Liver (tissue), 9 donors: Measurements from ENCODE around the gene ETFA. TPM values are rescaled to one million over a fixed set of nuclear protein-coding genes. Genes with fewer than 3 reads are reported as not detected.

Source experiments
- DNase-seq: peaks from one replicate; pipeline ENCODE4 v3.0.0-alpha.2; 2017; ENCODE audit warnings: low spot score
- H3K27ac ChIP-seq, 2 donors: one replicate each; pipeline ENCODE4 v1.7.0; 2013; ENCODE audit warnings: inconsistent platforms in 2 of 2, low read length in 2 of 2, control low read depth in 1 of 2, low read depth in 1 of 2, mild to moderate bottlenecking in 1 of 2
- H3K27me3 ChIP-seq, 4 donors: one replicate each; pipeline versions ENCODE4 v1.6.1 to v1.7.0; 2013; ENCODE audit warnings: low read length in 3 of 4, inconsistent platforms in 1 of 4, mild to moderate bottlenecking in 1 of 4, moderate library complexity in 1 of 4; ENCODE audit not compliant: control insufficient read depth in 4 of 4, insufficient read depth in 4 of 4
- H3K36me3 ChIP-seq, 4 donors: one replicate each; pipeline versions ENCODE4 v1.6.1 to v1.7.0; 2013; ENCODE audit warnings: low read length in 3 of 4, mild to moderate bottlenecking in 3 of 4, low read depth in 1 of 4, moderate library complexity in 1 of 4; ENCODE audit not compliant: control insufficient read depth in 4 of 4, insufficient read depth in 3 of 4
- H3K4me1 ChIP-seq, 4 donors: one replicate each; pipeline versions ENCODE4 v1.6.1 to v1.7.0; 2013; ENCODE audit warnings: low read length in 3 of 4, mild to moderate bottlenecking in 3 of 4, moderate library complexity in 1 of 4; ENCODE audit not compliant: control insufficient read depth in 4 of 4, insufficient read depth in 4 of 4
- H3K4me3 ChIP-seq, 3 donors: one replicate each; pipeline versions ENCODE4 v1.6.1 to v1.7.0; 2013; ENCODE audit warnings: low read length in 3 of 3, control low read depth in 1 of 3, low read depth in 1 of 3, mild to moderate bottlenecking in 1 of 3
- H3K9ac ChIP-seq, 2 donors: one replicate each; pipeline ENCODE4 v1.7.0; 2013; ENCODE audit warnings: low read length in 2 of 2, mild to moderate bottlenecking in 2 of 2, moderate library complexity in 2 of 2, control low read depth in 1 of 2, low read depth in 1 of 2
- H3K9me3 ChIP-seq, 4 donors: one replicate each; pipeline versions ENCODE4 v1.6.1 to v1.7.0; 2013; ENCODE audit warnings: low read length in 3 of 4; ENCODE audit not compliant: control insufficient read depth in 4 of 4
- EGR1 ChIP-seq, 2 donors: IDR thresholded peaks; 2 replicates each; pipeline ENCODE4 v1.6.1; 2016 to 2018; ENCODE audit warnings: antibody characterized with exemption in 2 of 2, low read depth in 2 of 2
- FOXA2 ChIP-seq: IDR thresholded peaks from 2 replicates; pipeline ENCODE4 v1.6.1; 2016; ENCODE audit warnings: antibody characterized with exemption
- GABPA ChIP-seq, 2 donors: IDR thresholded peaks in 1 of 2; conservative IDR thresholded peaks in 1 of 2; 2 replicates each; pipeline ENCODE4 v1.6.1; 2016; ENCODE audit warnings: antibody characterized with exemption in 2 of 2, mild to moderate bottlenecking in 1 of 2, moderate library complexity in 1 of 2
- HNF4A ChIP-seq, 2 donors: conservative IDR thresholded peaks; 2 replicates each; pipeline ENCODE4 v1.6.1; 2016; ENCODE audit warnings: antibody characterized with exemption in 2 of 2, mild to moderate bottlenecking in 2 of 2
- JUND ChIP-seq, 2 donors: IDR thresholded peaks; 2 replicates each; pipeline ENCODE4 v1.6.1; 2016; ENCODE audit warnings: antibody characterized with exemption in 2 of 2
- NR2F2 ChIP-seq: IDR thresholded peaks from 2 replicates; pipeline ENCODE4 v1.6.1; 2016; ENCODE audit warnings: antibody characterized with exemption
- RAD21 ChIP-seq, 2 donors: IDR thresholded peaks; 2 replicates each; pipeline ENCODE4 v1.6.1; 2016; ENCODE audit warnings: antibody characterized with exemption in 2 of 2, mild to moderate bottlenecking in 2 of 2
- SP1 ChIP-seq: IDR thresholded peaks from 2 replicates; pipeline ENCODE4 v1.6.1; 2018; ENCODE audit warnings: antibody characterized with exemption, mild to moderate bottlenecking
- TAF1 ChIP-seq: conservative IDR thresholded peaks from 2 replicates; pipeline ENCODE4 v1.6.1; 2016; ENCODE audit warnings: antibody characterized with exemption, mild to moderate bottlenecking
- YY1 ChIP-seq: IDR thresholded peaks from 2 replicates; pipeline ENCODE4 v1.6.1; 2016; ENCODE audit warnings: antibody characterized with exemption, mild to moderate bottlenecking
- WGBS: extraction: QIAGEN DNeasy Blood & Tissue Kit; methylation state at CpG from one replicate; pipeline ENCODE4 v1.1.7; 2013; 5-methylcytosine and 5-hydroxymethylcytosine counted together
- polyA plus RNA-seq, 2 donors: library from polyadenylated mRNA; stranded (reverse) in 1 of 2; unstranded in 1 of 2; fragments of 200-250 nt in 1 of 2; fragments of >200 nt in 1 of 2; fragmentation: Nextera tagmentation in 1 of 2; extraction: Ambion mirVana in 1 of 2; gene quantifications; one replicate each; pipeline versions ENCODE4 v1.2.1 to v1.2.3, GENCODE V29; 2013 to 2015
- total RNA-seq, 2 donors: library from RNA; depleted of rRNA; stranded (reverse); fragments of >200 nt; gene quantifications; one replicate each; pipeline ENCODE4 v1.2.3, GENCODE V29; 2014
- TF ChIP-seq, protein P1 (sequence below): fragments of 150-350 bp; IDR thresholded peaks from 2 replicates; pipeline ENCODE4 v1.5.1; 2017; ENCODE audit warnings: improper control_type of control experiment, low read depth, low read length; ENCODE audit not compliant: missing input control
- TF ChIP-seq, protein P2 (sequence below): IDR thresholded peaks from 2 replicates; pipeline ENCODE4 v1.6.1; 2016; ENCODE audit warnings: antibody characterized with exemption
- donor health status: healthy.
- donor health status: healthy.
- donor health status: healthy.
- donor health status: healthy.
- donor health status: healthy.

Gene ETFA
- total and polyA plus RNA-seq, 4 donors, result 92.6 to 342 (median 289) TPM

- Histone ChIP-seq H3K36me3 (peaks cover 9 to 45% (median 24%) of the 10 kb centered on the region in 4 donors), H3K9me3 (peaks cover 0 to 2% (median under 1%) of the 10 kb centered on the region in 4 donors), H3K4me1 (no peaks in the 10 kb centered on the region), H3K4me3 (no peak overlapping the region), H3K27ac (no peak overlapping the region), H3K27me3 (no peaks in the 10 kb centered on the region), H3K9ac (no peak overlapping the region)
- 99% methylated on average over 13 of the region's 13 CpGs for WGBS
- no peak for DNase-seq
- TF ChIP-seq HNF4A (conservative IDR thresholded peaks at IDR 0.05), result no peak
- no peak for TF ChIP-seq JUND (IDR thresholded peaks at IDR 0.05)
- TF ChIP-seq NR2F2, result no peak
These were observed 51.9 kb downstream of the ETFA start for GRCh38 chr15:76259392-76259791.

DNA sequence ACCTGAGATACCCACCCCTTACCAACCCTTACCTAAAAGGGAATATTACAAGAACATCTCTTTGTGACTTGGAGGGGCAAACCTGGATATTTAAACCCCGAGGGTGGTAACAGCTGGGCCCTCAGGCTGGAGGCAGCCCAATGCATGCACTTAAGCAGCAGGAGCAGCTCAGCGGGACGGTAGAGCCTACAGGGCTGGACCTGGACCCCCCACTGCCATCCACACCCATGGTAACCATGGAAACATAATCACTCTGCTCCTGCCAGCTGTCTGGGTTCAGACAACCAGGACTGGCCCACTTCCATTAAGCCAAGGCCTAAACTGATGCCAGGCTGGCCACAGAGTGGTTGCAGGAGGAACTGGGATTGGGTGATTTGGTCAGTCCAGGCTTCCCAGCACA lies 52.8 kb downstream of the ETFA start:
- no peak overlapping the region for H3K27ac ChIP-seq
- peaks cover 0 to 2% (median under 1%) of the 10 kb centered on the region in 4 donors for H3K9me3 ChIP-seq
- no peak for TF ChIP-seq NR2F2
- no peaks in the 10 kb centered on the region for H3K4me1 ChIP-seq
- H3K9ac ChIP-seq, result no peak overlapping the region
- H3K27me3 ChIP-seq, result no peaks in the 10 kb centered on the region
- peaks cover 9 to 42% (median 19%) of the 10 kb centered on the region in 4 donors for H3K36me3 ChIP-seq
- no peak for DNase-seq
- no peak overlapping the region for H3K4me3 ChIP-seq
- WGBS, result 76% methylated on average over 3 of the region's 3 CpGs

DNA sequence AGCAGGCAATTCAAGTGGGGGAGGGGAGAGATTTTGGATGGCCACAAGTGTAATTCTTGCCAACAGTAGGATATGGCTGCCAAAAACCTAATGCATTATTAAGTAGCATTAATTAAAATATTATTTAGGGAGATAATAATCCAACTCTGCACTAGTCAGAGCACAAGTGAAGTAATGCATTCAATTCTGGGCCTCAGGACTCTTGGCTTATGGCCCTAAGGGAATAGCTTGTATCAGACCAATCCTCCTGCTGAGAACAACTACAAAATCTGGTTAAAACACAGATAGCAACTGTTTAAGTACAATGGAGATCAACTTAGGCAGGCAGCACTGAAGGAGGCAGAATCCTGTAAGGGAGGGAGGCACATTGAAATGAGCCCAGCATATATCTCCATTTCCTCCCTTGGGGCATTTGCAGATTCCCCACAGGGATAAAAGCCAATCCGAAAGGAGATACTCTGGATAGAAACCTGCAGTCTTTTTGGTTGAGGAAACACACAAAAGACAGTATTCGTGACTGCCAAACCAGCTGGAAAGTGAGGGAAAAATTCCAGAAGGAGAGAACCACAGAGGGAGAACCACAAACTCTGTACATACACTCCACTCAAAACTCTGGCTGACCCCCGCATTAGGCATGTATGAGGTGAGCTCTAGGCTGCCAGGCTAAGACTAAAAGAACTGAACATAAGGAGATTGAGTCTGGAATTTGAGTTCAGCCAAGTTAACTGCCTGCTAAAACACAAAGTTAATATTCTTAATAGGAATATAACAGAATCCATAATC lies 57.4 kb downstream of the ETFA start:
- TF ChIP-seq JUND (IDR thresholded peaks at IDR 0.05), result no peak
- TF ChIP-seq TAF1, result no peak
- 88% methylated on average over 3 of the region's 3 CpGs for WGBS
- Histone ChIP-seq H3K4me3 (no peak overlapping the region), H3K9me3 (no peaks in the 10 kb centered on the region), H3K36me3 (peaks cover 0 to 8% (median 4%) of the 10 kb centered on the region in 4 donors), H3K27me3 (no peaks in the 10 kb centered on the region), H3K9ac (no peak overlapping the region), H3K27ac (no peak overlapping the region), H3K4me1 (no peaks in the 10 kb centered on the region)
- no peak for DNase-seq

DNA sequence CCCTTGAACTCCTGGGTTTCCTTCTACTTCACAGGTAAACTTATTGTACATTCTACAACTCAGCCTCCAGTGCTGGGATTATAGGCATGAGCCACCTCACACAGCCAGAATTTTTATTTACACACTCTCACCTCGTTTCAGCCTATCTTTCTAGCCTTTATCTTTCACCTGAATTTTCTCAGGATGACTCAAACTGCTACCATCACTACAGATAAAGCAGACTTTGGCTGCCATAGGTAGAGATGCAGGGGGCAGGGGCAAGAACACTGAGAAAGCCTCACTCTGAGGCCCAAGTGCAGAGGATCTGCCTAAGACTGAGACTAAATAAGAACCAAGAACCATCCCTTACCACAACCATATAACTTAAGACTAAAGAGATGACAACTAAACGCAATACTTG lies 59.0 kb downstream of the ETFA start:
- no peak overlapping the region for H3K27ac ChIP-seq
- H3K9me3 ChIP-seq, result no peaks in the 10 kb centered on the region
- H3K4me3 ChIP-seq, result no peak overlapping the region
- no peaks in the 10 kb centered on the region for H3K4me1 ChIP-seq
- DNase-seq, result no peak
- peaks cover 0 to 2% (median under 1%) of the 10 kb centered on the region in 4 donors for H3K36me3 ChIP-seq
- H3K27me3 ChIP-seq, result no peaks in the 10 kb centered on the region
- no peak for TF ChIP-seq JUND (IDR thresholded peaks at IDR 0.05)
- no peak overlapping the region for H3K9ac ChIP-seq
- 66% methylated on average over 2 of the region's 2 CpGs for WGBS

DNA sequence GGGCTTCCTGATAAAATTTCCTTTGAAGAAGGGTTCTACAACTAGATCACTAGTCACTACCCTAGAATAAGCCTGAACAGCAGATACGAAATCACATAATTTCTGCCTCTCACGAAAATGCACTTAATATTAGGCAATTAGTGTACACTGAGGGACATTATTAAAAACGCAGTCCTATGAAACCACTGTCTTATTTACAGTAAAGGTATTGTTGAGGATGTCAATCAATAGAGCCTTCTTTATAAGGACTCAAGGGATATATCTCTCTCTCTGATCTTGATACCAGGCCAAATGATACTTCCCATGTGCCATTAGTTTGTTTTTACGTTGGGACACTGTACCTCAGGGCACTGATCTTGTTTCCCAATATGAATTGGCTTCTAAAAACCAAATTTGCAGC lies 59.6 kb downstream of the ETFA start:
- Histone ChIP-seq H3K27ac (no peak overlapping the region), H3K36me3 (peaks cover 0 to 5% (median under 1%) of the 10 kb centered on the region in 4 donors), H3K9ac (no peak overlapping the region), H3K4me1 (no peaks in the 10 kb centered on the region), H3K4me3 (no peak overlapping the region), H3K9me3 (no peaks in the 10 kb centered on the region), H3K27me3 (no peaks in the 10 kb centered on the region)
- WGBS, result 89% methylated on average over 4 of the region's 4 CpGs
- TF ChIP-seq, protein P1, sequence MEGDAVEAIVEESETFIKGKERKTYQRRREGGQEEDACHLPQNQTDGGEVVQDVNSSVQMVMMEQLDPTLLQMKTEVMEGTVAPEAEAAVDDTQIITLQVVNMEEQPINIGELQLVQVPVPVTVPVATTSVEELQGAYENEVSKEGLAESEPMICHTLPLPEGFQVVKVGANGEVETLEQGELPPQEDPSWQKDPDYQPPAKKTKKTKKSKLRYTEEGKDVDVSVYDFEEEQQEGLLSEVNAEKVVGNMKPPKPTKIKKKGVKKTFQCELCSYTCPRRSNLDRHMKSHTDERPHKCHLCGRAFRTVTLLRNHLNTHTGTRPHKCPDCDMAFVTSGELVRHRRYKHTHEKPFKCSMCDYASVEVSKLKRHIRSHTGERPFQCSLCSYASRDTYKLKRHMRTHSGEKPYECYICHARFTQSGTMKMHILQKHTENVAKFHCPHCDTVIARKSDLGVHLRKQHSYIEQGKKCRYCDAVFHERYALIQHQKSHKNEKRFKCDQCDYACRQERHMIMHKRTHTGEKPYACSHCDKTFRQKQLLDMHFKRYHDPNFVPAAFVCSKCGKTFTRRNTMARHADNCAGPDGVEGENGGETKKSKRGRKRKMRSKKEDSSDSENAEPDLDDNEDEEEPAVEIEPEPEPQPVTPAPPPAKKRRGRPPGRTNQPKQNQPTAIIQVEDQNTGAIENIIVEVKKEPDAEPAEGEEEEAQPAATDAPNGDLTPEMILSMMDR, result no peak
- TF ChIP-seq EGR1 (IDR thresholded peaks at IDR 0.05; ENCODE audit: low read depth in 2 of 2) (no peak), RAD21 (IDR thresholded peaks at IDR 0.05) (no peak), SP1 (no peak), GABPA (IDR thresholded peaks at IDR 0.05 in 1 of 2, conservative IDR thresholded peaks at IDR 0.05 in 1 of 2) (no peak), FOXA2 (no peak), YY1 (no peak), TAF1 (no peak)
- TF ChIP-seq, protein P2, sequence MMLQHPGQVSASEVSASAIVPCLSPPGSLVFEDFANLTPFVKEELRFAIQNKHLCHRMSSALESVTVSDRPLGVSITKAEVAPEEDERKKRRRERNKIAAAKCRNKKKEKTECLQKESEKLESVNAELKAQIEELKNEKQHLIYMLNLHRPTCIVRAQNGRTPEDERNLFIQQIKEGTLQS, result no peak
- no peak for DNase-seq
